CD4-positive, alpha-beta T cell treated with Interleukin-4 for 4 hours (primary cell): ENCODE results near the gene SLC4A7.
"Not testable (repeated sequence)": the region's sequence is repeated elsewhere in the genome, so short reads cannot be mapped to it uniquely, and the experiment has no call there.

Experiments
- DNase-seq: peaks from one replicate; pipeline ENCODE4 v3.0.0-alpha.2; 2020

The SLC4A7 gene

DNA sequence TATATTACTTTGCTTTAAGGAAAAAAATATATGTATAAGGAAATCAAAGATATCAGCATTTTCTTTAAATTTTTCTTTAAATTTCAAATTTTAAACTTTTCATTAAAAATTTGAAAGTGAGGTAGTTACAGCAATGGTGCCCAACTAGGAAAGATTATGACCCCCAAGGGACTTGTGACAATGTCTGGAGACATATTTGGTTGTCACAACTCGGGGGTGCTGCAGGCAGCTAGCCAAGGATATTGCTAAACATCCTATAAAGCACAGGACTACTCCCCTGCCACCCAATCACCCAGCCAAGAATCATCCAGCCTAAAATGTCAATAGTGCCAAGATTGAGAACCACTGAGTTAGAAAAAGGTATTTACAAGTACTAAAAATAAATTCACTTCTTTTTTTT is 57.3 kb downstream of the SLC4A7 start:
- DNase-seq, result no peak

DNA sequence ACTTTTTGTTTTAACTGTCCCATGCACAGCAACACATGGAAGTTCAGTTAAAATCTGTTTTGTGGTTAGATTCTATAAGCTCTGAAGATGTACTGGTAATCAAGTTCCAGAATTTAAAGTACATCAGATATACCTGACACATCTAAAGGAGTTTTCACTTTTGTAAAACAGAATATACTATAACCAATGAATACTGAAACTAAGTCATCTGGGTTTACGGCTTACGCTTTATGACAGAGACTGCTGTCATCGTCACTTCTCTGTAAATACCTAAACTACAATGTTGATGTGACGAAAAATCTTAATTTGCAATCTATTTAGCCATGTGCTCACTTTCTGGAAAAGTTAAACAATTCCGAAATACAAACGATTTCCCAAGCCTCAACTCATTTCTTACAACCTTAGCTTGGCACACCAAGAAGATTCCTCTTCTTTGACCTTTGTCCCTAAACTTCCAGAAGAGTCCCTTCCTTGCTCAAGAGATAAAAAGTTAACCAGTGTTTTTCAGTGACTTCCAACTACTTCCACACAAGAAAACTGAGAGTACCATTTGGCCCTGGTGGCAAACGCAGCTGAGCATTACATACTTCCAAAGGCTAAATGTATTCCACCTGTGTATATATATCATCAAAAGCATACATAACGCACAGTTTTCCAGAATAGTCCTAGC is 58.2 kb downstream of the SLC4A7 start:
- DNase-seq, result no peak

DNA sequence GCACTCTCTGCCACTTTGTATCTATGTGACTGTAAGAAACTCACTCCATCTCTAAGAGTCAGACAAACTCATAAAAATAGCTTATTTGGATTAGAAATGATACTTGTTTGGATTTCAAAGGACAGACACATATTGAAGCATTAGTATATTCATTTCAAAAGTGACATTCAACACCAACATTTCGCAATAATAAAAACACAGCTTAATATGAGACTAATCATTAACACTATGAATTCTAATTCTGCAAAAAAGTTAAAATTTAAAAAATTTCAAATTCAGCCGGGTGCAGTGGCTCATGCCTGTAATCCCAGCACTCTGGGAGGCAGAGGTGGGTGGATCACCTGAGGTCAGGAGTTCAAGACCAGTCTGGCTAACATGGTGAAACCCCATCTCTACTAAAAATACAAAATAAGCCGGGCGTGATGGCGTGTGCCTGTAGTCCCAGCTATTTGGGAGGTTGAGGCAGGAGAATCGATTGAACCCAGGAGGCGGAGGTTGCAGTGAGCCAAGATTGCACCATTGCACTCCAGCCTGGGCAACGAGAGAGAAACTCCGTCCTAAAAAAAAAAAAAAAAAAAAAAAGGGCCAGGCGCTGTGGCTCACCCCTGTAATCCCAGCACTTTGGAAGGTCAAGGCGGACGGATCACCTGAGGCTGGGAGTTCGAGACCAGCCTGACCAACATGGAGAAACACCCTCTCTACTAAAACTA is 59.2 kb downstream of the SLC4A7 start:
- not testable (repeated sequence) for DNase-seq

DNA sequence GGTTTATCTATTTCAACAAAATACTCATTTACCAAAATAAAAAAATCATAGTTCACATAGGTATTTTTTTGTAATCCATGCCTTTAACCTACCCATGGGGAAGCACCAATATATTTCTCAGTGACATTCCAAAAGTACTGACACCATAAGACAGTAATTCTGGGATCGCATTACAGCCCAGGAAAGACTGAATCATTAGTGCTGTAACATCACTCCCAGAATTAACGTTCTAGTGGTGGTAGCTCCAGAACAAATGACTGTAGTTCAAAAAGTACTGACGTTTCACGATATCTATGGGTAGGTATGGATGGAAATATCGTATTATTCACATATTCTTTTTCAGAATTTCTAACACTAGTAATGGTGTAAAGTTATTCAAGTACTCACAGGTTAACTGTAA is 60.7 kb downstream of the SLC4A7 start:
- DNase-seq, result no peak

DNA sequence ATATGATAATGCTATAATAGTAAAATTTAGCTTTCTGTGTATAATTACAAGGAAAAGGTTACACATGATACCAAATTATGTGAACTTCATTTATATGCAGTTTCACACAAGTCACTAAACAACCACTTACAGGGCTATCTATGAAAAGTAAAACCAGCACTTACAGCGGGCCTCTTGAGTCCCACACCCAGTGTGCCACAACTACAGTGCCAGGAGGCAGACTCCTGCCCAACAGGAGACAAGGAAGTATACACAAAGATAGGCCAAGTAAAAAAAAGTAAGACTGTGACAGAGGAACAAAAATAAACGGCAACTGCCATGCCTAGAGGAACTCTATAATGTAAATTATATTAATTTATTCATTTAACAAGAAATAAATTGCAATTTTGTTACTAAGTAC is 61.6 kb downstream of the SLC4A7 start:
- no peak for DNase-seq

GRCh38 chr3:27415202-27415601 is 69.0 kb downstream of the SLC4A7 start:
- no peak for DNase-seq

DNA sequence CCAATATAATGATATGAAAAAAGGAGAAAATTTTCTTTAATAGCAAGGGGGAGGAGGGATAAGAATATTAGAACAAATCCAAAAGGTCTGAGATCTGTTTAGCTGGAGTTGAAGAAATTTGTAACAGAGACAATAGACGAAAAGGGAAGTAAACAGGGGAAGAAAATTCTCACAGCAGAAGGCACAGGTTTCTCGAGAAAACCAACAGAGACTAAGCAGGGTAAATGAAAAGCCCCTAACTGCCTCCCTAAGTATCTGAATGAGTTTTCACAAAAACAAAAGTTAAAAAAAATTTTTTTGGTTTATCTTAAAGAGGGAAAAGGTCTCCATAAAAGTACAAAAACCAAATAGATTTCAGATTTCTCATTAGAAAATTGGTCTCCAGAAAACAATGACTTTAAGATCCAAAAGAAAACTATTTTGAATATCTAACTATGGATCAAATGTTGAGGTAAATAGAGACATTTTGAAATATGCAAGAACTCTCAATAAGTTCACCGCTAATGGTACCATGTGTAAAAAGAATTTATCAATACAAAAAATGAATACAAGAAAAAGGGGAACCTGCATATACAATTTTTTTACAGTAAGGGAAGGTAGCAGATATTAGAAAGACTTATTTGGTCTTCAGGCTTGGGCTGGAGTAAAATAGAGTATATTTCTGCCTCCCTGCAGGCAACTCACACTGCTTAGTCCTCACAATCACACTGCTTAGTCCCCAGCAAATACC is 91.1 kb downstream of the SLC4A7 start:
- DNase-seq, result no peak

- DNase-seq, result not testable (repeated sequence)
Measured at GRCh38 chr3:27392414-27392813, 91.8 kb downstream of the SLC4A7 start.

DNA sequence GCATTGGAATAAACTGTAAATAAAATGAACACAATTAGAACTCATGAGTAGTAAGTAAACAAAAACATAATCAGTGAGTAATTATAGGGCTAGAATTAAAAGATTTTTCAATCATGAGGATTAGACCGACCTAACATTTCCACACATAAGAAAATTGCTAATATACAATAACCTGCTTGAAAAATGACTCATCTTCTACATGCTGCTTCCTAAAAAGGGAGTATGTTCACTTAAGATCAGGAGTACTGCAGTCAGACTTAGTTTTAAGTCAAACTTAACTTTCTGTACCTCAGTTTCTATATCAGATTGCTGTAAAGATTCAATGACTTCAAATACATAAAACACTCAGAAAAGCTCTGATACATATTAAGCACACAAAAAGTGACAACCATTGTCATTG is 92.4 kb downstream of the SLC4A7 start:
- DNase-seq, result no peak

GRCh38 chr3:27387625-27388024 is 96.6 kb downstream of the SLC4A7 start:
- DNase-seq, result no peak

DNA sequence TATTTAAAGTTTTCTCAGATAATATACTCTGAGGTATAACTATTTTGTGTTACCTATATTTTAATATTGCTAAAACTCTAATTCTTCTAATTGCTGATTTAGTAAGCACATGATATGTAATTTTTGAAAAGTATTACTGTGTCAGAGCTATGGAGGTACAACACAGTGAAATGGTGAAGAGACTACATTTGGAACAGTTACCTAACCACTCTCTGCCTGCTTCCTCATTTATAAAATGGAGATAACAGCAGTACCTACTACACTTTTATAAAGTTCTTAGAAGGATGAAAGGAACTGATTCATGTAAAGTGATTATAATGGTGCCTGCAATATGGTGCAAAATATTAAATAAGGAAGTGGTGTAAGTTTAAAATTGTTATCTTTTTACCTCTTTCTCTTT is 98.7 kb downstream of the SLC4A7 start:
- no peak for DNase-seq

GRCh38 chr3:27384191-27384590 is 100.0 kb downstream of the SLC4A7 start:
- no peak for DNase-seq

- DNase-seq, result no peak
Measured at GRCh38 chr3:27380433-27381357, 103.5 kb downstream of the SLC4A7 start.

- DNase-seq, result no peak
Measured at GRCh38 chr3:27378331-27378730, 105.9 kb downstream of the SLC4A7 start.

DNA sequence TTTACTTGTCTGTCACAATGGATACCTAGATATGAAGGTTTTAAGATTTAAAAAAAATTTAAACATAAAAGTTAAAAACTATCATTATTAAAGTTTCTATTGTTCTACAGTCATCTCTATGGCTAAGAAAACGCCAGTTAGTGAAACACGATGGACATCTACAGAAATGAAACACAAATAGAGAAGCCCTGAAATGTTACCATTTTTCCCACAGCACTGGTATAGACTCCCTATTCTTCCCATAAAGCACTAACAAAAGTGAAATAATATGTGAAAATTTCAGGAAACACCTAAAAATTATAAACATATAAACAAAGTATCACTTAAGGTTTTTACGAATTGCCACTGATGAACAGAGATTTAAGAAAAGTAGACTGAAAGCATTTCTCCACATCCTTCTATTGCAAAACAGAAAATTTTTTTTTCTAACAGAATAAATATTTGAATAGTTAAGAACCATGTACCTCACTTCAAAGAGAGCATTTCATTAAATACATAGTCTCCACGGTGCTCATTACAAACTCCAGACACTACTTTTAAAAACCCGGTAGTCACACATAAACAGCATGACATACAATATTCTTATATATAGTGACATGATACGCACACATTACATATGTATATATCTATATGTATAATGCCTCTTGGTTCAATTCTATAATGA is 107.9 kb downstream of the SLC4A7 start:
- DNase-seq, result no peak

DNA sequence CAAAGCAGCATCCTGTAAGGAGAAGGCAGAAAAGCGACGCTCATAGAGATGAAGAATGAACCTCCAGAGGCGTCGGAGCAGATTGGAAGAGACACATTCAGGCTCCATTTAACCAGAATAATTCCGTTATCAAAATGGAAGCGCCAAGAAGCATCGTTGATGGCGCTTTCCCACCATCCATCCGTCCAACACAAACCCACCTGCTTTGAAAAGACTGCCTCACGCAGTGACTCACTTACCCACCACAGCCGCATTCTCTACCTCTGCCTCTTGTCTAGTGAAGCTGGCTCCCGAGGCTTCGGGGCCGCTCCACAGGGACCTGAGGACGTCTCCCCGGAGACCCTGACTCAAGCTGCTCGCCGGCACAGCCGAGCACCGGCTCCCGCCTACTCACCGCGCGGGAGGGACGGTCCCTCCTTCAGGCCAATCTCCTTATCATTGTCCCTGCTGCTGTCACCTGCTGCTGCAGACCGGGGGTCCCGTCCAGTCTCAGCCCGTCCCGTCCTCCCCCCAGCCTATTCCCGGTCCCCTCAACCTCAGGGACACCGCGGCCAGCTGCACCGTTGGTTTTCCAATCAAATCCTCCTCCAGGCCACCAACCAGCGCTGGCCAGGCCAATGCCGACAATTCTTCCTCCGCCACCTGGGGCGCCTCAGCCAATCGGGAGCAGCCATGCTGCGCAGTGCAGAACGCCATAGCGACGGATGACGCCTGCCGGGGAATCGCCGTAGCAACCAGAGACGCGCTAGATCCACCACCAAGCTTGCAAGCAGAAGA is 115.2 kb downstream of the SLC4A7 start, which contains the start of gene NEK10:
Gene NEK10, minus strand, starts transcription at position 553 of the 777 bp plus-strand sequence. CDS start 16,501 bp downstream, outside the sequence.
- peak; percentile 91 for DNase-seq

DNA sequence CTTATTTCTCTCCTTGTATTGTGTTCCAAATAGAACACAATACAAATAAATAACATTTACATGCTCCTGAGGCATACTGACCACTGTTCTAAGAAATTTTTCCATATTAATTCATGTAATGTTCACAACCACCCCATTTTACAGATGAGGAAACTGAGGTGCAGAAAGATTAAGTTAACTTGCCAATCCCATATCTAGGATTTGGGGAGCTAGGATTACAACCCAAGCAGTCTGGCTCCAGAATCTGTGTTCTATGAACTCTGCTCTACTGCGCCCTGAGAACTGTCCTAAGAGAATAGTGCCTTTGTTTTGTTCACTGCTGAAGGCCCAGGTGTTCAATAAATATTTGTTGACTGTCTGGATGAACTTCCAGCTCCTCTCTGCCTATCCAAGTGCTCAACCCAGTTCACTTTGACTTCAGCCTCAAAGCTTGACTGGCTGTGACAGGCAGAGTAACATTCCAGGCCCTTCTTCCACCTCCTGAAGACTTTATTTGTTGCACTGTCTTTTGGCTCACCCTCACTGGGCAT is 118.1 kb downstream of the SLC4A7 start:
- no peak for DNase-seq

DNA sequence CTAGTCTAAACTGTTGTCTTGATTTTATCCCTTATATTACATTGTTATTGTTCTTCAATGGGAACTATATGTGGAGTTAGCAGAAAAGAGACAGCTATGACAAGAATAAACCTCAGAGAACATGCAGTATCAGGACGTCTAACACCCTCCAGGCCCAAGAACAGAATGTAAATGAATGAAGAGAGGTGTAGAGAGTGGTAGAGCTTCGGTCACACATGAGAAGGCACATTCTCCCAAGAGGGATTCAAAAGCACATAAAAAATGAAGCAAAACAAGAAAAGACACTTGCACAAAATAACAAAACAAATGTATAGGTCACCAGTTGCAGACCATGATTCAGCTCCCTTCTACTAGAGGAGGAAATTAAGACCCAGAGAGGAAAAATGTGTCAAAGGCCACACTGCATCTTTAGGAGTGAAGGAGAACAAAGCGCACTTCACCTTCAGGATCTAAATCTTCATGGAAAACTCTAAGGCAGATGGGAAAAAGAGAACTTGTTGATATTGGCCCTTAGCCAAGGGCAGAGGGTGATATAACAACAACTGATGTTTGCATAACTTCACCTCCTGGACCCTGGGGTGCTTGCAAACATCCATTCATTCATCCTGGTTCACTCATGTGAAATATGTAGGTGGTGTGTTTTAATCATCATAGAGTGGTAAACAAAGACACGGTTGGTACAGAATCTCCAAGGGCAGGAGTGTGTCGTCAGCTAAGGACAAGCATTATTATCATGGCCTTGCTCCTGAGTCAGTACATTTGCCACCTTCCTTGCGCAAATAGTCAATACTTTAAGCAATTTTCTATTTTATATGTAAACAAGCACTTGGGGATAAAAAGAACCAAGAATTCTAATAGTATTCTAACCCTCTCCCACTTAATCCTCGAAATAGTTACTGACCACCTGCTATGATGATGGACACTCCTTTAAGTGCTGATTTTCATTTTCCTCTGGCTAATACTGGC is 123.8 kb downstream of the SLC4A7 start:
- no peak for DNase-seq

GRCh38 chr3:27358372-27358771 is 125.8 kb downstream of the SLC4A7 start:
- no peak for DNase-seq
